Ishikawa (cell line): ENCODE results near the gene RGL1.

Experiments used
- CEBPB ChIP-seq: IDR thresholded peaks from 2 replicates; pipeline ENCODE4 v1.6.1; 2012
- CREB1 ChIP-seq: IDR thresholded peaks from 2 replicates; pipeline ENCODE4 v1.6.1; 2012; ENCODE audit warnings: low read depth
- EGR1 ChIP-seq: IDR thresholded peaks from 2 replicates; pipeline ENCODE4 v1.6.1; 2012
- EP300 ChIP-seq: IDR thresholded peaks from 2 replicates; pipeline ENCODE4 v1.6.1; 2012; ENCODE audit warnings: borderline replicate concordance
- NFIC ChIP-seq: IDR thresholded peaks from 2 replicates; pipeline ENCODE4 v1.6.1; 2012
- RAD21 ChIP-seq: IDR thresholded peaks from 2 replicates; pipeline ENCODE4 v1.6.1; 2012; ENCODE audit warnings: low read depth
- REST ChIP-seq: IDR thresholded peaks from 2 replicates; pipeline ENCODE4 v1.6.1; 2012; ENCODE audit warnings: low read depth, mild to moderate bottlenecking
- TAF1 ChIP-seq: IDR thresholded peaks from 2 replicates; pipeline ENCODE4 v1.6.1; 2012; ENCODE audit warnings: low read depth, mild to moderate bottlenecking
- TCF12 ChIP-seq: IDR thresholded peaks from 2 replicates; pipeline ENCODE4 v1.6.1; 2012; ENCODE audit warnings: low read depth
- TF ChIP-seq, protein P1 (sequence below): IDR thresholded peaks from 2 replicates; pipeline ENCODE4 v1.6.1; 2012

DNA sequence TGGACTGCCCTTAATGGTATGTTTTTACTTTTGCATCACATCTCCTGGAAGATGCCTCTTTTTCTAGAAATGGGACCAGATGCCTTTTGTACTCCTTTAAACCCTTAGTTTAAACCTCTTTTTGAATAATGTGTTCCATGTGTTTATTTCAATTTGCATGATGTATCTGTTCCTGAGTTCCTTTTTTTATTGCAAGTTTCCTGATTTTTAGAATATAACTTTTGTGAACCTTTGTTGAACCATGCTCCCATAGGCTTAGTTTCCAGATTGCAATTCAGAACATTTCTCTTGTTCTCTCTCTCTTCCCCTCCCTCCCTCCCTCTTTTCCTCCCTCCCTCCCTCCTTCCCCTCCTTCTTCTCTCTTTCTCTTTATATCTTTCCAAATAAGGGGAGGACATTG lies 81.9 kb downstream of the RGL1 start:
- TF ChIP-seq TAF1 = no peak
- TF ChIP-seq, protein P1, sequence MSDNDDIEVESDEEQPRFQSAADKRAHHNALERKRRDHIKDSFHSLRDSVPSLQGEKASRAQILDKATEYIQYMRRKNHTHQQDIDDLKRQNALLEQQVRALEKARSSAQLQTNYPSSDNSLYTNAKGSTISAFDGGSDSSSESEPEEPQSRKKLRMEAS = no peak
- TF ChIP-seq EP300 = no peak
- no peak for TF ChIP-seq CEBPB
- no peak for TF ChIP-seq REST
- TF ChIP-seq RAD21 = no peak
- no peak for TF ChIP-seq NFIC
- TF ChIP-seq EGR1 = no peak
- TF ChIP-seq TCF12 = no peak
- TF ChIP-seq CREB1 = no peak
